Stimulated activated CD4-positive, alpha-beta T cell treated with anti-CD3 and anti-CD28 coated beads, Interleukin-4, amount 100 ng/mL, for 1 hour (primary cell): Measurements from ENCODE around the gene MAPRE3.
A peak's percentile ranks its signal among the peaks of the same experiment; 100 is the strongest.

Experiments used
- DNase-seq: peaks from one replicate; pipeline ENCODE4 v3.0.0-alpha.2; 2020

MAPRE3 gene

DNA sequence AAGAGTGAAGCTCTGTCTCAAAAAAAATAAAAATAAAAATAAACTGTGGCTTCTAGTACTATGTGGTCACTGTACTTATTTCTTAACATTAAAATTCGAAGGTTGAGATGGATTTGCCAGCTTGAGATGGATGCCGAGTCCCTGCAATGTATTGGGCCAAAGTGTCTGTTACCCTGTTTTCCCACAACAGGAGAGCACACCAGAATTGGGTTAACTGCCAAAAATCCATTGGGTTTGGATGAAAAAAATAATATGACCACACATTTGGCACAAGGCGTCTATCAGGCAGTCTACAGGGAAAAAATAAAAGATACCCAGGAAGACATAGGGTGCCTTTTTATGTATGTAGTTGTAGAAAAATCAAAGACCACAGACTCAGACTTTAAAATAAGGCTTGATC, 19.2 kb upstream of the MAPRE3 start:
- no peak for DNase-seq

DNA sequence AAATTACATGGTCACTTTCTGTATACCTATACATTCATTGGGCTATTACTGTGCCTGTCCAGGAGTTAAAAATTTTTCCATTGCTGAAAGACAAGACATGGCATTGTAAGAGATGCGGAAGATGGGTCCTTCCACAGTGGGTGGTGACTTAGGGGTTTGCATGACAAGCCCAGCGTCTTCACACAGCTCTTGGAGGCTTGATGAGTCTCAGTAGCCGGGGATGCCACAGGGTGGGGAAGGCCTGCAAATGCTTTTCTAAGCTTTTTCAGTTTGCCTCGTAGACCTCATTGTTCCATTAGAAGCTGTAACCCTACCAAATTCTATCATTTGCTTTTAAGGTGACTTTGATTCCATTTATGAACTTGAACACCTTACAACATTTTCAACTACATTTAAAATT, 18.1 kb upstream of the MAPRE3 start:
- no peak for DNase-seq

DNA sequence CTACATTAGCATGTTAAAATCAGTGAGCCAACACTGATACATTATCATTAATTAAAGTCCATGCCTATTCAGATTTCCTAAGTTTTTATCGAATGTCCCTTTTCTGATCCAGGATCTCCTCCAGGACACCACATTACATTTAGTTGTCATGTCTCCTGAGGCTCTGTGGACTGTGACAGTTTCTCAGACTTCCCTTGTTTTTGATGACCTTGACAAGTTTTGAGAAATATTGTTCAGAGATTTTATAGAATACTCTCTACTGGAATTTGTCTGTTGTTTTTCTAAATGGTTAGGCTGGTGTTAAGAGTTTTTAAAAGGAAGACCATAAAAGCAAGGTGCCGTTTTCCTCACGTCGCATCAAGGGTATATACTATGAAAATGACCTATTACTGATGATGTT, 16.3 kb upstream of the MAPRE3 start:
- DNase-seq, result no peak

DNA sequence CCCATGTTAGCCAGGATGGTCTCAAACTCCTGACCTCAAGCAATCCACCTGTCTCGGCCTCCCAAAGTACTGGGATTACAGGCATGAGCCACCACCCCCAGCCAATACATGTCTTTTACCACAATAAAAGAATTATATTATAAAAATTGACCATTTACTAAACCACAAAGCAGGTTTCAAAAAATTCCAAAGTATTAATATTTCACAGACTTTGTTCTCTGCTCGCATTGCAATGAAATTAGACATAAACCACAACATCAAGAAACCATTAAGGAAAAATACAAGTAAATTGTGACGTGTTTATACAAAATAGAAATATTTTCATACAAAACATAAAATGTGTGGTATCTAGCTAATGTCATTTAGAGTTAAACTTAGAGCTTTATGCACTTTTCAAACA, 13.4 kb upstream of the MAPRE3 start:
- no peak for DNase-seq

DNA sequence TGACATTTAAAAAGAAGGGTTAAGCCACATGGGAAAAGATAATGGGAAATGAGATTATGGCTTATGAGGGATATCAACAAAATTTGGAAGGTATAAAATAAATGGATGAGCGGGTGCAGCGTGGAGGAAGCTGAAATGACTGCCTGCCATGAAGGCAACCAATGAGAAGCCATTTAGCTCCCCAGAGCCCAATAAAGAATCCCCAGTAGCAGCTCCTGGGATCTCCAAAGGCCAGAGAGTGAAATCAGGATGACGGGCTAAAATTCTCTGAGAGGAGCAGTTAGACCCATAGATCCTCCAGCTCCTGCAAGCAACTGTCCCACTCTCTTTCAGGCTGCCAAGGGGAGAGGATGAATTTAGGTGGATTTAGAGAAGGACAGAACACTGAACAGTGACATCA, 12.9 kb upstream of the MAPRE3 start:
- DNase-seq, result no peak

DNA sequence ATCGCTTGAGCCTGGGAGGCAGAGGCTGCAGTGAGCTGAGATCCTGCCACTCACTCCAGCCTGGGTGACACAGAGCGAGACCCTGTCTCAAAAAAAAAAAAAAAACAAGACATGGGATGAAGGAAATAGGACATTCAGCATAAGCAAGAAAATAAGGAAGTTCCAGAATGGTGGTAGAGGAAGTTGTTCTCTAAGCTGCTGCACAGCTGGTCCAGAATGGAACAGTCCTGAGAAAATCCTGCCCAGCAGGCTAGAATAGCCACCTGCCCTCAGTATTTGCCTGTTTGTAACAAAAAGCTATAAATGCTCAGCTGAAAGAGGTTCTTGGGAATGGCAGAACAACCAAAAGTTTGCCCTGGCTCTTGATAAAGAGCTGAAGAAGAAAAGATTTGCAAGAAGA, 11.1 kb upstream of the MAPRE3 start:
- DNase-seq, result no peak

DNA sequence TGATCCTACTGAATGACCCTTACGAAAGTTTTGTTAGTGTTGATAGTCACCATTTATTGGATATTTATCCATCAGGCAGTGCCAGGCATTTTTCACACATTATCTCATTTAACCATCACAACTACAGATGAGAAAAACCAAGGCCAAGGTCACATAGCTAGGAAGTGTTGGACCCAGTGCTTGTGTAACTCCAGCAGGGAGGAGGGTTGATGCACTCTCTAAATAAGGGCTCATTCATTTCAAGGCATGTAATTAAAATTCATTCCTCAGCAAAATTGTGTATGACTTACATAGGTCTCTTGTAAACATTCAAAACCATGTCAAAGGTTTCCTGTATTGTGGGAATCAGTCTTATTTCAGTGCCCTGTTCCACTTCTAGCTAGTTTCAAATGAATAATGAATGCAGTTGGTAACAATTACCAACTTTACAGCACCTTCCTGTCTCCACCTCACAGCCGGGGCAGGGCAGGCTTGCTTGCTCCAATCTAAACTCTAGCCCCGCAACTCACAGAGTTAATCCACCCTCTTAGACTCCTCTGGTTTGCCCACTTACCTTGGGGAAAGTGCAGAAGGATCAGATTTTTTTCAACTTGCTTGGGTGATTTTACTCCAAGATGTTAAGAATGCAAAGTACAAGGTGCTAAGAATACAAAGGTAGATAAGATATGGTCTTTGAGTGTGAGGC, 5.8 kb upstream of the MAPRE3 start:
- no peak for DNase-seq

DNA sequence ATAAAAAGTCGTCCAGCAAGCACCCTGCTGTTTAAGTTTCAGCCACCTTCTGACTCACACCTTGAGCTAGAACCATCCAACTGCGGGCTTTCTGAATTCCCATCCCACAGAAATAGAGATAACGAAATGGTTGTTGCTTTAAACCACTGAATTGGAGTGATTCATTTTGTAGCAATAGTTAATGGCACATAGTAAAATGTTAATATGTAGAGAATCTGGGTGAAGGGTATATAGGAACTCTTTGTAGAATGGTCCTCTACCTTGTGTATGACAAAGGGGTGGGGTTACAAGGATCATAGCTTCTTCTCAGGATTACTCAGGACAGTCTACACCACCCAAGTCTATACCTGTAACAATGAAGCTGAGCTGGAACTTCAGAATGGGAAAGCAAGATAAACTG, 2.4 kb upstream of the MAPRE3 start:
- DNase-seq, result no peak

DNA sequence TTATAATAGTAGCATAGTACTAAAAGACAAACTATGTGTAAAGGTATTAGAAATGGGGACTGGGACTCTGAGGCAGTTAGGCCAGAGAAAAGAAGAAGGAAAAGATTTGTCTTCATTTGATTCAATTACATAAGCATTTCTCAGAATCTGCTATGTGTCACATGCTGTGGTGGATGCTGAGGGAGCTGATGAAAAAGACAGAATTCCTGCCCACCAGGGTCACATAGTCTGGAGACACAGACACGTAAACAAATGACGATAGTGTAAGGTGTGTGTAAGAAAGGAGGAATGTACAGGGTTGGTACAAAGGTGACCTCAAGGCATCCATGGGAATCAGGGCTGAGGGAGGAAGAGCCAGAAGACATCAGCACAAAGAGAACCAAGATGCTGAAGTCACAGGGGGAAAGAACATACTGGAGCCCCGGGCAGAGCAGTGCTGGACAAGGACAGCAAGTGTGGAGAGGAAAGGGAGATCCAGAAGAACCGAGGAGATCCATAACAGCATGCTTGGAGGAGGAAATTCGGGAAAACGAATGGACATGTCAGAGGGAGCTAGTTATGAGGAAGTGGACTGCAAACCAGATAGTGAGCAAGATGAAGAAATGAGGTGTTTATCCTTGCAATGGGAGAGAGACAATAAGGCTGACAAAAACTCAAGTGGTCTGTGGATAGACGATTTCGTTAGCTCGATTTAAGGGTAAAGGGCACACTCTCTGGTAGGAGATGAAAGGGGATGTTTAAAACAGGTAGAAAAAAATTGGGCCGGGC, 1.2 kb upstream of the MAPRE3 start:
- DNase-seq, result no peak

DNA sequence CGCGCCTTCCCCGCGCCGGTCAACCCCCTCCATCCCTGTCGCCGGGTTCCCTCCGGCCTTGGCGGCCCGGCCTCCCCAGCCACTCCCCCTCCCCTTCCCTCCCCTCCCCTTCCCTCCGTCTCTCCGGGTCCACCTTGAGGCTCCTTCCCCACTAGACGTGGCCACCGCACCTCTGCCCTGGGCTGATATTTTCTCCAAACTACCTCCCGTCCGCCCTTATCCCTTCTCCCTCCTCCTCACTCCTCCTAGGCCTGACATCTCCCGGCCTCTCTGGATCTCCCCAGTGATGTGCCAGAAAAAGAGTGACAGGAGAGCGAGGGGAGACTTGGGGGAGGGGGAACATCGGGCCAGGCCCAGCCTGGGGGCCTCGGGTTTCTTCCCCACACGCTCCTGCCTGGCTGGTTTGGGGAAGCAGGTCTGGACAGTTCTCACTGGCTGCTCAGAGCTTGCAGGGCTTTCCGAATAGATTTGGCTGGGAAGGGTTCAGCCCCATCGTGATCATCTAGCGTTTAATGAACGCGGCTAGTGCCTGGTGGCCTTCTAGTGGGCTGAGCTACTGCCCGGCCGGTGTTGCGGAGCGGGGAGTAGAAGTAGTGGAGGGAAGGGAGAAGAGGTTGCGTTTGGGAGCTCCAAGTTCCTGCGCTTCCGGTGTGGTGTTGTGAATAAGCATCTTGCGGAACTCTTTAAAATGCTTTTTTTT, 641 bp downstream of the MAPRE3 start:
- DNase-seq, result peak; percentile 6

DNA sequence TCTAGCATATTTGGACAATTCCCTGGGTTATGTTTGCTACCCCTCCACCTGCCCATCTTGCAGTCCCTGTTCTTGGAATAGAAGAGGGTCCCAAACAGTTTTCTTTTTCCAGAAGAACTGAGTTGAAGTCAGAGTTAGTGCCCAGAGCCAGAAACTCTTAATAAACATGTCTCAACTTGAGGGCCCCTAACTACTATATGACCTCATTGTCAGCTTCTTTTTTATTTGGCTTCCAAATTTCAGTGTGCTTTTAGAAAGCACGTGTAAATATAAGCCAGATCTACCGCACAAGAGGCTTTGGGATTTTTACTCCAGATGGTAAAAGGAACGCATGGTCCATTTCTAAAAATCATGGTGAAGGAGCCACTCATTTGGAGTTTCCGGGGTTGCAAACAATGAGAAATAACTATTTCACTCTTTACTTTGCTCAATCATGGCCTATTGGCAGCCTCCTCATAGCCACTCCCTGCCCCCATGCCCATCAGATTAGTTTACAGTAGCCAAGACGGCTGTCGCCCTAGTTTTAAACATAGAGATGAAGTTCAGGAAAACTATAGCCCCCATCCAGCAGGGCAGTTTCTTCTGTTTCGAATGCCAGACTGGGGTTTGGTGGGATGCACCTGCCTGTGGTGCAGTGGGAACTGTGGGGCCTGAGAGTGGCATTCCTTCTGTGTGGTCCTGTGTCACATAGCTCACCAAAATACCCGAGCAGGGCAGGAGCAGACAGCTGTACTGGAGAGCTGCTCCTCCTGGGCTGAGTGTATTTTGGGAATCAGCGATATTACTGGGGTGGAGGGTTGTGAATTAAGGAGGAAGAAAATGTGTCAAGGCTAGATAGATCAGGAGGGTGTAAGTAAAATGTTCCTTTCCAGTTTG, 1.7 kb downstream of the MAPRE3 start:
- DNase-seq, result no peak

DNA sequence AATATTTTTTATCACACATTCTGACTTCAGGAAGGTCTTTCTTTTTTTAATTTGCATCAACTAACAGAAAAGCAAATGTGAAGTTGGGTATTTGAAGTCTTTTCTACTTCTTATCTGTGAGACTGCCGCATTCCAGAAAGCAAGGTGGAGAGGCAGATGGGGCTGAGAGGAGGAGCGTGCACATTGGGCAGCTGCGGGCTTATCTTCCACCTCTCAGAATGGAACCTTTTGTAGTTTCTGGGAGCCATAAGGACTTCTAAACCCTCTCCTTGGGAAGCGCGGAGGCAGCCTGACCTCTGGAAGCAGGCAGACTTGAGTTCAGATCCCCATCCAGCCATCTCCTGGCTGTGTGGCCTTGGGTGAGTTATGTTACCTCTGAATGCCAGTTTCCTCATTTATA, 3.9 kb downstream of the MAPRE3 start:
- no peak for DNase-seq

DNA sequence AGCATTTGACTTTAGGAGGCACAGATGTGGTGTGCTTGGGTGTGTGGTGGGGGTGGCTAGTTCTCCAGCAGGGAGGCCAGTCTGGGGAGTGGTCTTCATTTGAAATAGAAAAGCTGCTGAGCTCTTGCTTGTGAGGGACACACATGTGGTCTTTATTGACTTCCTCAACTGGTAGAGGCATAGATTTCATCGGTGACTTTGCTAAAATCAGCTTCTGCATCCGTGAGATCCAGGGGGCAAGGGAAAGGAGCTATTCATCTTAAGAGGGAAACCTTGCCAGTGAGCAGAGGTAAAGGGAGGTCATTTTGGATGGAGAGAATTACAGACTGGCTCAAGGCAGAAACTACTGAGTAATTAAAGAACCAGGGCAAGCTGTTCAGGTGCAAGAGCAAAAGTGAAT, 4.7 kb downstream of the MAPRE3 start:
- DNase-seq, result no peak

DNA sequence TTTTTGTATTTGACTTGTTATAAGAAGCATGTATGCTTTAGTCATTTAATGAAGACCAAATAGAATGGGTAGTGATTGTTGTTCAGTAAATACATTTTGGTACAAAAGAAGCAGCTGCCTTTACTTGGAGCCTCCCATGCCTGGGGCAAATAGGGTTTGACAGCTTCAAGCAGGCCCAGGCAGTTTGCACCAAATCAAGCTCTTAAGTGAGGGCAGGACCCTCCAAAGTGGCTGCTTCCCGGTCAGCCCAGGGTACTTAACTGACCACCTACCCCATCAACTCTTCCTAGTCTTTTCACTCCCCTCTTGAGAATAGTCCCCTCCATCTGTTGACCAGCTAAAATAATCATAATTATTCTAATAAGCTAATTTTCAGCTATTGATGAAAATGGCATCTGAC, 5.2 kb downstream of the MAPRE3 start:
- DNase-seq, result no peak

DNA sequence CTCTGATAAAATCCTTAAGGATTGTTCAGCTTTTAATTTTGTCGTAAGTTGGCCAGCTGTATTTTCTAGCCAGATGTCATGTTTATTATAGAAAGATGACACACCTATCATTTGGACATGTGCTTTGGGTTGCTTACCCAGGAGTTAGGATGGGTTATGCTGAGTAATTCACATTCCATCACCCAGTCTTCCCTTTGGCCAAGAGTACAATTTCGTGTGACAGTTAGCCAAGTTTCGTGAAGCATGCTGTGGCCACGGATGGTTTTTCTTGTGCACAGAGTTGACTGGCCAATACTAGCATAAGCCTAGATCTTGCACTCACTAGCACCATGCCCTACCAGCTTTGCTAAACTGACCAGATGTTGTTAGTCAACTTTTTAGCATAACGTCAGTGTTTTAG, 5.8 kb downstream of the MAPRE3 start:
- no peak for DNase-seq

DNA sequence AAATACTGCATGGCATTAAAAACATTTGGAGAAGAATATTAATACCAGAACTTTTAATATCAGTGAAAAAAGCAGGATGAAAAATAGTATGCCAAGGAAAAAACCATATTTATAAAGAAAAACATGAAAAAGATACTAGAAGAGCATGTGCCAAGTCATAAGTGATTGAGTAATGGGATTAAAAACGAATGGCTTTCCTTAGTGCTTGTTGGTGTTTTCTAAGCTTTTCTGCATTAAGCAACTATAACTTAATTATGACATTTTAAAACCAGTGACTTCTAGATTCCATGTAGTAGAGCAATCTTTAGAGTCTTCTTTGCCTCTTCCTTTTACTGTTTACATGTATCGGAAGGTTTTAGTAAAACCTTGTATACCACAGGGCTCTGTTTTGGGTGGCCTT, 6.6 kb downstream of the MAPRE3 start:
- DNase-seq, result no peak

DNA sequence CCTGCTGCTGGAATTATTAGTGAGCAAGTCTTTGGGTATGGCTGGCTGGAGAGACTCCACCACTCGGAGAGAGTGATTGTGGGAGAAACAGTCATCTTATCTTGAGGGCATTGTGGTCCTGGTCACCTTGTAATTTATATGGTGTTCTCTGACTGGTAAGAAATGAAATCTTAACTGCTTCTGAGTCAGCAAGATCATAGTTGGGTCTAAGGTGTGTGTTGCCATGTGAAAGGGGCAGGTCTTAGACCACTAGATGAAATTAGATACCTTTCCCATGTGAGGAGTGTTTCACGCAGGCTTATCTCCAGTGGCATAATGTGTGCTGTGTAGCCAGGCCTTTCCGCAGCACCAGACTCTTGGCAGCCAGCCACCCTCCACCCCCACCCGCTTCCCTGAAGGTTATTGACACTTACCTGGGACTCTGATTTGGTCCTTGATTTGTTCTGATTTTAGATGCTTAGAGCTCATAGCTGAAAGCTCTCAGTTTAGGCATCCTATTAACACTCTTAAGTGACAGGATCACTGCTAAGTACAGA, 7.7 kb downstream of the MAPRE3 start:
- DNase-seq, result no peak

DNA sequence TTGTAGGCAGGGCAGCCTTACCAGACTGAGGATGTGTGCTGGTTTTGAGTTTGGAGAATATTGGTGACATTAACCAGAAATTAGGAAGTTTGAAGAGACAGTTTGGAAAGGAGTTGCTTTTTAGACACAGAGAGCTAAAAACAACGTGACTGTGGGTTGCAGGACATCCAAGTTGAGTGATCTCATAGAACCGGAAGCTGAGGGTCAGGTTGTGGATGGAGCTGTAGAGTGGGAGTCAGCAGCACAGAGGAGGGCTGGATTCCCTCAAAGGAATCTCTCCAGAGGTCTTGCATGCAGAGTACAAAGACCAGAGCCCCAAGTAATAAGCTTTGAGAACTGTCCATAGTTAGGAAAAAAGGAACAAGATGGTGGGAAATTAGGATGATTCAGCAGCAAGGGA, 9.3 kb downstream of the MAPRE3 start:
- DNase-seq, result no peak

DNA sequence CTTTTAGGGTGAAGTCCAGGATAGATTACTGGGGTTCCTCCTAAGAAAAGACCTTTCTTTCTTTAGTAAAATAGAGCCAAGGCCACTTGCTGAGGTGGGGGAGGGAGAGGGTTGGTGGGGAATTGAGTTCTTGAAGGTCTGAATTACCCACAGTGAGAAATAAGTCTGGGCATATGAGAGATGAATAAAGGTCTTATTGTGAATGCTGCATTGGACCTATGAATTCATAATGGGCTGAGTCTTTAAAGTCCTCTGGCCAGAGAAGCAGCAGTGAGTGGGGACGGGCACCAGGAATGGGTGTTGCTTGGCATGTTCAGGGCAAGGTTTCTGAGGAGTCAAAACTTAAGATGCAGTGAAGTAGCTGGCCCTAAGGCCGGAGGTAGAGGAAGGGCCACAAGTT, 10.5 kb downstream of the MAPRE3 start:
- no peak for DNase-seq

DNA sequence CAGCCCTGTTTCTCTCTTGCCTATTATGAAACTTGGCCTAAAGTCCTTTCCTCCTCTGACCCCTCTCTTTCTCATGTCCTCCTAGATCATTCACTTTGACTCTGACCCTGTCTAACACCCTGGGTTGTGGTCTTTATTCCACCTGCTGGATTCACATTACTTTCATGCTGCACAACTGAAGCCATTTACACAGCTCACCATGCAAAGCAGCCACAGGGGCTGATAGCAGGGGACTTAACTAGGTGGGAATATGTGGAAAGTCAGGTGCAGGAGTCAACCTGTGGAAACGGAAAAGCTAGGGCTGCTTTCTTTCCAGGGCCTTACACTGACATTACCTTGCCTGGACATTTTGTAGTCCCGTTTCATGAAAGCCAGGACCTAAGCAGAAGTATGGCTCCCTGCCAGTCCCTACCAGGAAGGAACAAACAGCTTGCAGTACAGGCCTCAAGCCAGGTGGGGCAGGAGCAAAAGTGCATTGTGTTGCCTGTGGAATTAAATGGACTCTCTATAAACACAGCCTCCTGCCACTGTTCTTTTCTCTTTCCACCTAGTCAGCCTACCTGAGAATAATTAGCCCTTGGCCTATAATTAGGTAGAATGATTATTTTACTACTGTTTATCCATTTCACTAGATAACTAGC, 11.8 kb downstream of the MAPRE3 start:
- peak; percentile 6 for DNase-seq

DNA sequence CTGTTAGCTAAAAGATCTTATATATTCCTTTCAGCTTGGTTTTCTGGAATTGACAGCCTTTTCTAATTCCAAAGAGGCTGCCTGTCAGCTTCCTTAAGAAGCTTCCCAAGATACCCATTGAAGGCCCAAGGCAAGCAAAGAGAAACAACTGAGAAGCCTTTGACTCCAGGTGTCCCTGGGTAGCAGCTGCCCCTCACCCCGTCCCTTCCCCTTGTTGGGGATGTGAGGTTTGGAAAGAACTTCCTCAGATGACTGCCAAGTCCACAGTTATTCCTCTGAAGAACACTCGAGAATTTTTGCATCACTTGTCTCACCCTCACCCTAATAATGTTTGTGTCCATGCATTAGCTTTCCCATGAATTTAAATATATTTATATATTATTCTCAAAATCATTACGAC, 13.3 kb downstream of the MAPRE3 start:
- DNase-seq, result no peak

DNA sequence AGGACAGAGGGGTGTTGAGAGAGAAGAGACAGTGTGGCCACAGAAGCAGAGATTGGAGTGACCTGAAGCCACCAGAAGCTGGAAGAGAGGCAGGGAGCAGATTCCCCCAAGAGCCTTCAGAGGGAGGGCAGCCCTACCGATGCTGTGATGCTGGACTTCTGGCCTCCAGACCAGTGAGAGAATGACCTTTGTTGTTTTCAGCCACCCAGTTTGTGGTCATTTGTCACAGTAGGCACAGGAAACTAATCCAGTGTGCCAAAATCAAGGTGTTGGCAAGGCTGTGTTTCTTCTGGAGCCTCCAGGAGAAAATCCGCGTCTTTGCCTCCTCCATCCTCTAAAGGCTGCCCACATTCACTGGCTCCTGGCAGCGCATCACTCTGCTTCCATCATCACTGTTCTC, 15.4 kb downstream of the MAPRE3 start:
- no peak for DNase-seq
